Fibroblast of gingiva (primary cell): ENCODE data around the gene SPTBN1.

Experiments used
- DNase-seq: peaks from one replicate; pipeline ENCODE4 v3.0.0-alpha.2; 2011; ENCODE audit warnings: low read depth

SPTBN1 gene

GRCh38 chr2:54632733-54633692, 176.9 kb downstream of the SPTBN1 start:
- DNase-seq: peak; percentile 32

GRCh38 chr2:54634021-54634420, 177.9 kb downstream of the SPTBN1 start:
- no peak for DNase-seq

DNA sequence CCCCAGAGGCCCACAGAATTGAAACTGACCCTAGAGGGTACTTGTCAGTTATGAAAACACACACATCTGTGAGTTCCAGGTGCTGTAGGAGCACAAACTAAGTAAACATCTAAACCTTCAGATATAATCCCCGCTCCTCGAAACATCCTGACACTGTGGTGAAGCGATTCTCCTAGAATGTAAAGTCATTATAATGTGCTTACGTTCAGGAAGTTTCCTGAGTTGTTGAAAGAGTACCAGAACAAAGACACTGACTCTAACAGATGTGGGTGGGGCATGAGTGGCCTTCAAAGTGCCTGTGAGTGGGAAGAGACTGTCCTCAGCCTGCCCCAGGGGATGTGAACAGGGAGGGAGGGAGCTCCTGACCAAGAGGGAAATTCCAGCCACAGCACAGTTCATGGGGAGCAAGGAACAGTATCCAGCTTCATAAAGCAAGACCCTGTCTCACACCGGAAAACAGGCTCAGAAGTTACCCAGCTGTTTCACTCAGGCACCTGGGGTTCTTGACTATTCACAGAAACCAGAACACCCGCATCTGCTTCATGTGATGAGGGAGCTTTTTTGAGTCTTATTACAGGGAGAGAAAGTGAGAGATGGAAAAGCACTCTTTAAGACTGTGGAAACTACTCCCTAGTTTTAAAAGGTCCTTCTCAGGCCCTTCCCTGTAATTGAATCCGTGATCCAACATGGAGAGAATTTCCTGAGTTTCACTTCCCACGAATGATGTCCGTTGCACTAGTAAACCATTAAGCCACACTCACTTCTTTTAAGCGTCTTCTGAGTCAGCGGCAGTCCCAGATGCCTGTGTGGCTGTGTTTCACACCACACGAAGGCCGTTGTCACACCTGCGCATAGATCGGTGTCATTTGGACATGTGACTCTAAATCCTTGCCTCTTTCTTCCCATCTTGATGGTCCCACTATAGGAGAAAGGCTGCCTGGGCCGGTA, 178.7 kb downstream of the SPTBN1 start:
- DNase-seq: peak; percentile 51

DNA sequence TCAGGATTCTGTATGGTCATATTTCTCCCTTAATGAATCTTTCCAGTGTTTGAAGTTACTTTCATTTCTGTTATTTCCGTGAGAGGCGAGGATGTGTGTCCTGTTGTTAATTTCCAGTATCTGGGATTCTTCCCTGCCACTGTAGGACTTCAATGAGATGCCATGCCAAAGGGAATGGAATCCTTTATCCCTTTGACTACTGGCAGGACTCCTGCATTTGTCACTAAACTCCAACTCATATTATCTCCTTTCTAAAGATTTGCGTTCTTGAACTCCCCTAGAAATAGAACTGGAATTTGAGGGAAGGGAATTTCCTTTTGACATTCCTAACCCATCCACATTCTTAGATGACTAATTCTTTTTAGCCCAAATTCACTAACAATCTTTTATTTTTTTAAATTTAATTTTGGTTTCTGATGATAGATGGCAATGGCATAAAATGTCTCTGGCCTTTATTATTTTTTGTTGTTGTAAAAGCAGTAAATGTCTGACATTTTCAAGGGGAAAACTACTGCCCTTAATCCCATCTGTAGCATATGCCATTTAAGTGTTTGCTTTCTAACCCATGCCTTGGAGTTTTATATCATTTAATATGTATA, 179.5 kb downstream of the SPTBN1 start:
- DNase-seq: no peak

DNA sequence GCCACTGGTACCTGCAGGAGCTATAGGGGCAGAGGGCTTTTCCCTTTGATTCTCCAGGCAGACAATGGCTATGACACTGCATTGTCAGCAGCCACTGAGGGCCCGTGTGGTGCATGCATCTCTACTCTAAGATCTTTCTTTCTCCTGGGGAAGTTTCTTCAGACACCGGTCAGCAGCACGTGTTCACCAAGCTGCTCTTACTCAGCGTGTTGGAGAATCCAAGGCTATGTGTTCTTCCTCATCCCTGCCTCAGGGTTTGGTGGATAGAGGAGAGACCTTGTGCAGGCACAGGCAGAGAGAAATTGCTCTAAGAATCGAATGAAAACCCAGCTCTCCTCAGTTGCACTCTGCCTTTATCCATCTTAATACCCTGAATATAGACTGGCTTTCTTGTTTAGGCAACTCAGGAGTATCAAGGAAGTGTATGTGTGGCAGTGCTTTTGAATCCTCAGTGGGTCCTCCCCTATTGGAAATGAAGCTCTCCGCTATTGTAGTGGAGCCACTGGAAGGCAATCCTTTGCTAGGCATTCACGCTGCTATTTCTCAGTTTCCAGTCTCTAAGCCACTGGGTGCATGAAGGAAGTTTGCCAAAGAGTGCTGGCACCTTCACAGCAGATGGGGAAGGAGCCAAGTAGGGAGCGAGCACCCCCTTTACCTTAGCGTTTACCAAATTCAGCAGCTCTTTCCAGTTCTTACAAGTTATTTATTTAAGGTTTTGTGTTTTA, 180.4 kb downstream of the SPTBN1 start:
- no peak for DNase-seq

GRCh38 chr2:54638103-54638502, 182.0 kb downstream of the SPTBN1 start:
- no peak for DNase-seq

GRCh38 chr2:54638774-54639187, 182.7 kb downstream of the SPTBN1 start:
- no peak for DNase-seq

DNA sequence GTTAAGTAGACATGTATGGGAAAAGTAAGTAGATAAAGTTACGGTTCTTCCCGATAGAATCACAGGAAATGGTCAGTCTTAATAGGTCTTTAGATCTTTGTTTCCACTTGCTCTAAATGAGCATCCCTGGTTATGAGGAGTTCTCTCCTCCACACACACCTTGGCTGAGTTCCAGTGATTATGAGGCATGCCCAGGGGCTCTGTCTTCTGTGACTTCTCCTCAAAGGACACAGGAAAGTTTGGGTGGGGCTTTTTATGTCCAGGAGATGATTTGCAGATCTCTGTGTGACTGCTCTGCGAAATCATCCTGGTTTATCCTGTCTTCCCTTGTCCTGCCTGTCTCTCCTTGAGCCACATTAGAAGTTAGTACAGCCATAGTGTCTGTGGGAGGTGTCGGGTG, 183.5 kb downstream of the SPTBN1 start:
- DNase-seq: no peak

DNA sequence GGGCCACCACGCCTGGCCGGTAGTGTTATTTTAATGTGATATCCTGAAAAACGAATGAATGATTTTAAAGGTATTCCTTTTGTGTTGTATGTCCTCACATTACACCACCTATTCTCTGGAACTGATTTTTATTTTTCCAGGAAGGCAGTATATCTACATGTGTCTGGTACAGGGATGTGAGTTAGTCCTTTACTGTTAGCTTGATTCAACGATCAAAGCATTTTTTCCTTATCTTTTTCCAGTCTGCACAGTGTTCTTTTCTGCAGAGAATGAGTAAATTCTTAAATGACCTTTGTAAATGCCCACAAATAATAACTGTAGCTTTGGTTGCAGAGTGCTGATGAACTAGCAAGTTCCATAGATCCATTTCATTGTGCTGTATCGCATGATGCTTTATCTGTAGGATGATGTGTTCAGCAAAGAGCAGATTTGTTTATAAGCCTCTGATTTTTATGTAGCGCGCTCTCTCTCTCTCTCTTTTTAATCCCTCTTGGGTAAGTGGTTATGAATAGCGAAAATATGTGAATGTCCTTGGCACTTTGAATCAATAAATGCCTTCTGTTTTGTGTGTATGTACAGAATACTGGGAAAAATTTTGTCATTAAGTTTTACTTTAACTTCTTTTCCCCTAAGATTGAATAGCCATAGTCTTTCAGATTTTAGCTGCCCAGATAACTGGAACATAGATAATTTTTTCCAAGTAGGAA, 184.9 kb downstream of the SPTBN1 start:
- no peak for DNase-seq

DNA sequence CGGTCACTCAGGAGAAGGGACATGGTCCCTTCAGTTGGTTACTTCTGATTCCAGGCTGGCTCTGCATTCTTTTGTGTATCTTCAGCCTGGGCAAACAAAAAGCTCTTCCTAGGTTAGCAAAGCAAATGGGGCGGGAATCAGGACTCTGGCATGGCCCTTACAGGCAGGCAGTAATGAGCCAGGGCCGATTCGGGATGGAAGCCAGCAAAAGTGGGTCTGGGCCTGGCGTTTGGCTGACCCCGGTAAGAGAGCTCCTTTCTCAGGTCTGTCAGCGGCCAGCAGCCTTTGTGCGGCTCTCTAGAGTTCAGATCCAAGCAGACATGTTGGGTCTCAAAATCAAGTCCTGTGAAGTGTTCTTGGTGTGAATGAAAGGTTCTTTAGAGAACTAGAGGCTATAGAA, 185.9 kb downstream of the SPTBN1 start:
- no peak for DNase-seq

DNA sequence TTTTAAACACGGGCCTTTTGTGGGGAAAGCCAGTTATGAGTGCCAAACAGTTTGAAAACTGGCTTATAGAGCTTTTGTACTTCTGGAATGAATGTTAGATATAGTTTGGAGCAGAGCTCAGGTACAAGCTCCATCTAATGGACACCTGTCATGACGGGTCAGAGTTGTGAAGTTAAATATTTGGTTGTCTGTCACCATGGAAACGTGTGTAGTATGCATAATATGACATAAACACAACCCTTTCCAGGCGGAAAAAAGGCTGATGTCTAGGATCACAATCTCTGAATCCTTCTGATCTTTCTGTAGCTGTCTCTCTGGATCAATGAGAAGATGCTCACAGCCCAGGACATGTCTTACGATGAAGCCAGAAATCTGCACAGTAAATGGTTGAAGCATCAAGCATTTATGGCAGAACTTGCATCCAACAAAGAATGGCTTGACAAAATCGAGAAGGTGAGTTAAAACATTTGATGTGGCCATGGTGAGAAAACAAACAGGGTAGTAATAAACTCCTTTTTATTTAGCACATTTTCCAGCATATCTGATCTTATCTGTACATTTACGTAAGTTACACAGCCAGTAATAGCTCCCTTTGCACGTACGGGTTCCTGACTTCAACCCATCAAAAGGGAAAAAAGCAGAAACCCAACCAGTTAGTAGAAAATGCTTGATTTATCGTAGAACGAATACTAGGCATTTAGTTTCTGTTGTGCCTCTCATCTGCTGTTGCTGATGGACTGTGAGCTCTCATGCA, 186.7 kb downstream of the SPTBN1 start:
- no peak for DNase-seq

DNA sequence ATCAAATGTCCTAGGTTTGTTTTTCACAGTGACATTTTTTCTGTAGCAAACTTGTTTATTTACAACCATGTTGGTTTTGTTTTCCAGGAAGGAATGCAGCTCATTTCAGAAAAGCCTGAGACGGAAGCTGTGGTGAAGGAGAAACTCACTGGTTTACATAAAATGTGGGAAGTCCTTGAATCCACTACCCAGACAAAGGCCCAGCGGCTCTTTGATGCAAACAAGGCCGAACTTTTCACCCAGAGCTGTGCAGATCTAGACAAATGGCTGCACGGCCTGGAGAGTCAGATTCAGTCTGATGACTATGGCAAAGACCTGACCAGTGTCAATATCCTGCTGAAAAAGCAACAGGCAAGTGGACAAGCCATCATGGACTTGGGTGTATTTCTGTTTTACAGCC, 188.1 kb downstream of the SPTBN1 start:
- DNase-seq: no peak

DNA sequence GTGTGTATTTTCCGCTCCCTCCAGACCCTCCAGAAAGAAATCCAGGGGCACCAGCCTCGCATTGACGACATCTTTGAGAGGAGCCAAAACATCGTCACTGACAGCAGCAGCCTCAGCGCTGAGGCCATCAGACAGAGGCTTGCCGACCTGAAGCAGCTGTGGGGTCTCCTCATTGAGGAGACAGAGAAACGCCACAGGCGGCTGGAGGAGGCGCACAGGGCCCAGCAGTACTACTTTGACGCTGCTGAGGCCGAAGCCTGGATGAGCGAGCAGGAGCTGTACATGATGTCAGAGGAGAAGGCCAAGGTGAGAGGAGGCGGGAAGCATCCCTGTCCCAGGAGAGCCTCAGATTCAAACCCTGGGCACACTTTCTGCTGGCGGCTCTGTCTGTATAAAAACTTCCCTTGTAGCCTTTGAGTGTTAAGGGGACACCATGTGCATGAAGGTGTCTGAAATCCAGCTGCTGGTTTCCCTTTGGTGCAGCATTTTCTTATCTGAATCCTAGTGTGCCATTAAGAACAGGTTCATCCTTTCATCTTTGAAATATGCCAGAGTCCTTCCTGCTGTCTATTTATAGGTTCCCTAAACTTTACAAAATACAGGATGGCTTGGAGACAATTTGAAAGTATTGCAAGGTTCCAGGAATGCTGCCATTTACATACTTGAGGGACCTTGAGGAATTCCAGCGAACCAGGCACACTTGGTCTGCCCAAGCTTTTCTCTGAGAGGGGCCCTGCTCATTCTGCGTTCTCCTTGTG, 190.2 kb downstream of the SPTBN1 start:
- DNase-seq: no peak

GRCh38 chr2:54648256-54648655, 192.1 kb downstream of the SPTBN1 start:
- no peak for DNase-seq

DNA sequence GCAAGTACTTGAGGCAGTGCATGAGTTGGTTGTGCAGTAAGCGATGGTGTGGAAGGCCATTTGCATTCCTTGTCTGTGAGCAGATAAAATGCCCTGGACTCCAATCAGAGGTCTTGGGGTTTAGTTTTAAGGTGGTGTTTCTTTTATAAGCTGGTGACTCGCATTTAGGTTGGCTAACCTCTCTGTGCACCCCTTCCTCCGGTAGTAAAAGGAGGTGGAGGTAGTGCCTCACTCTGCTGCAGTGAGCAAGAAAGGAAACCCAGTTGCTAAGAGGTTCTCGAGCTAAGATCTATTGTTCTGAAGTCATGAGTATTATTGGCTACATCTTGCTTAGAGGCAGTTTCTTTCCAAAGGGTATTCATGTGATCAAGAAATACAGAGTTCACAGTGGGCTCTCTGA, 193.1 kb downstream of the SPTBN1 start:
- no peak for DNase-seq

DNA sequence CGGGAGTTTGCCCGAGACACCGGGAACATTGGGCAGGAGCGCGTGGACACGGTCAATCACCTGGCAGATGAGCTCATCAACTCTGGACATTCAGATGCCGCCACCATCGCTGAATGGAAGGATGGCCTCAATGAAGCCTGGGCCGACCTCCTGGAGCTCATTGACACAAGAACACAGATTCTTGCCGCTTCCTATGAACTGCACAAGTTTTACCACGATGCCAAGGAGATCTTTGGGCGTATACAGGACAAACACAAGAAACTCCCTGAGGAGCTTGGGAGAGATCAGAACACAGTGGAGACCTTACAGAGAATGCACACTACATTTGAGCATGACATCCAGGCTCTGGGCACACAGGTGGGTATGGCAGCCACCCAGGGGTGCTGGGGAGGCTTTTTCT, 193.5 kb downstream of the SPTBN1 start:
- DNase-seq: no peak

- no peak for DNase-seq
Measured at GRCh38 chr2:54650612-54651011, 194.5 kb downstream of the SPTBN1 start.

DNA sequence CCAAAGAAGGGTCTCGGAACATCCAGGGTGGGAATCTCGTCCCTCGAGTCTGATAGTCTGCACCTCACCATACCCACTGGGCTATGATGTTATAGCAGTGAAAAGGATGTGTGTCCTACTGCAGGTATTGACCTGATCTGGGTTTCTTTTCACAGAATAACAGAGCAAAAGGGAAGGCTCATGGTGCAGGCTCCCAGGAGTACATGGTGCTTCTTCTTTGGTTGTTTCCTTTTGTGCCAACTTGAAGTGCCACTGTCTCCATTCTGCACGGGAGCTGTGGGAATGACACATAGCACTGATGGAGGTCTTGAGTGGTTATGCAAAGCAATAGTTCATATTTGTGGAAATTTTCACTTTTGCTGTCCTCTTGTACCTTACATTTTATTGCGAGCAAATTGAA, 195.2 kb downstream of the SPTBN1 start:
- no peak for DNase-seq

DNA sequence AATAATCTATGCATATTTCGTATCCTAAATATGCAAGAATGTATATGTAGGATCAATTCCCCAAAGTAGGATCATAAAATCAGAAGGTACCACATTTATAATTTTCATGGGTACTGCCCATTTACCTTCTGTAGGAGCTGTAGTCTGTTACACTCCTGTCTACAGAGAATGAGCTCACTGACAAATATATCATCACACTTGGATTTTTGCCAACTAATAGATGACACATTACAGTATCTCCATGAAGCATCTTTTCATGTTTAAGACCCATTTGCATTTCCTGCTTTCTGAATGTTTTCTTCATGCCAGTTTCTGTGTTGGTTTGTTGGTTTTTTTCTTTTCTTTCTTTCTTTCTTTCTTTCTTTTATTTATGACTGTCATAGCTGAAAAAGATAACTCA, 196.4 kb downstream of the SPTBN1 start:
- DNase-seq: no peak
